Measurements from ENCODE around the gene TOR1A. TPM values are rescaled to one million over a fixed set of nuclear protein-coding genes. Genes with fewer than 3 reads are reported as not detected.
"Not testable (repeated sequence)": the region's sequence is repeated elsewhere in the genome, so short reads cannot be mapped to it uniquely, and the experiment has no call there.

The TOR1A gene
- total and polyA plus RNA-seq, 8 donors, result 8.9 to 17.5 (median 12.2) TPM

- Histone ChIP-seq H3K27me3 (no peaks in the 10 kb centered on the region), H3K27ac (no peak overlapping the region), H3K9me3 (no peaks in the 10 kb centered on the region), H3K4me1 (no peaks in the 10 kb centered on the region), H3K4me3 (no peak overlapping the region), H3K36me3 (no peaks in the 10 kb centered on the region)
- no peak for DNase-seq
- intact Hi-C loops (cut with DNase I), result loop anchor here in 2 of 3 donors (5.0 to 10.0 kb wide), 3 partner anchors 42 to 132 kb away; no protein-coding TSS in a partner anchor
- ATAC-seq, result no peak
- 93 to 94% methylated on average over 7 of the region's 7 CpGs for WGBS, 2 donors
- no peak for TF ChIP-seq CTCF (IDR thresholded peaks at IDR 0.05)
- no peak for FAIRE-seq
Observed at GRCh38 chr9:129779560-129780190, 44.3 kb downstream of the TOR1A start.

GRCh38 chr9:129778469-129778868, 45.5 kb downstream of the TOR1A start:
- H3K4me3 ChIP-seq, result no peak overlapping the region
- FAIRE-seq (no peak), DNase-seq (no peak), ATAC-seq (no peak)
- peaks cover 0 to 6% (median 5%) of the 10 kb centered on the region in 3 donors for H3K4me1 ChIP-seq
- WGBS, 2 donors, result 78 to 90% methylated on average over 3 of the region's 3 CpGs
- intact Hi-C loops (cut with DNase I), result no loop called here
- H3K27me3 ChIP-seq, result no peaks in the 10 kb centered on the region
- no peaks in the 10 kb centered on the region for H3K9me3 ChIP-seq
- no peak for TF ChIP-seq CTCF (IDR thresholded peaks at IDR 0.05)
- no peak overlapping the region for H3K27ac ChIP-seq
- no peaks in the 10 kb centered on the region for H3K36me3 ChIP-seq

GRCh38 chr9:129777769-129778130, 46.2 kb downstream of the TOR1A start:
- ATAC-seq (no peak), DNase-seq (no peak), FAIRE-seq (no peak)
- peaks cover 0 to 10% (median 5%) of the 10 kb centered on the region in 3 donors for H3K4me1 ChIP-seq
- no peak for TF ChIP-seq CTCF (IDR thresholded peaks at IDR 0.05)
- no peak overlapping the region for H3K4me3 ChIP-seq
- H3K36me3 ChIP-seq, result no peaks in the 10 kb centered on the region
- intact Hi-C loops (cut with DNase I), result no loop called here
- H3K27ac ChIP-seq, result no peak overlapping the region
- WGBS, 2 donors, result 80% methylated on average over 11 of the region's 11 CpGs
- H3K27me3 ChIP-seq, result no peaks in the 10 kb centered on the region
- no peaks in the 10 kb centered on the region for H3K9me3 ChIP-seq

GRCh38 chr9:129776938-129777768, 46.8 kb downstream of the TOR1A start:
- intact Hi-C loops (cut with DNase I), result no loop called here
- peak; percentile 42 to 76 (median 65) for DNase-seq
- 69 to 71% methylated on average over 16 of the region's 16 CpGs for WGBS, 2 donors
- FAIRE-seq, result no peak
- Histone ChIP-seq H3K4me1 (peaks cover 0 to 10% (median 5%) of the 10 kb centered on the region in 3 donors), H3K27ac (no peak overlapping the region), H3K36me3 (no peaks in the 10 kb centered on the region), H3K9me3 (no peaks in the 10 kb centered on the region), H3K27me3 (no peaks in the 10 kb centered on the region), H3K4me3 (no peak overlapping the region)
- ATAC-seq, result peak in 3 of 4 donors; percentile 55 to 83 (median 59)
- no peak for TF ChIP-seq CTCF (IDR thresholded peaks at IDR 0.05)

- intact Hi-C loops (cut with DNase I), result no loop called here
- FAIRE-seq (no peak), ATAC-seq (no peak), DNase-seq (no peak)
- H3K4me3 ChIP-seq, result no peak overlapping the region
- H3K4me1 ChIP-seq, result peaks cover 0 to 10% (median 5%) of the 10 kb centered on the region in 3 donors
- H3K9me3 ChIP-seq, result no peaks in the 10 kb centered on the region
- 78 to 85% methylated on average over 8 of the region's 8 CpGs for WGBS, 2 donors
- no peak overlapping the region for H3K27ac ChIP-seq
- no peaks in the 10 kb centered on the region for H3K27me3 ChIP-seq
- TF ChIP-seq CTCF (IDR thresholded peaks at IDR 0.05), result no peak
- H3K36me3 ChIP-seq, result no peaks in the 10 kb centered on the region
Observed at GRCh38 chr9:129776566-129776937, 47.4 kb downstream of the TOR1A start.

- WGBS, 2 donors, result 91 to 95% methylated on average over 4 of the region's 4 CpGs
- FAIRE-seq, result not testable (repeated sequence)
Observed at GRCh38 chr9:129776096-129776495, 47.8 kb downstream of the TOR1A start.

More at GRCh38 chr9:129776096-129776495, 47.8 kb downstream of the TOR1A start:
- ATAC-seq; H3K9me3 ChIP-seq; H3K4me3 ChIP-seq; H3K4me1 ChIP-seq; DNase-seq; H3K27me3 ChIP-seq; H3K27ac ChIP-seq; H3K36me3 ChIP-seq; intact Hi-C loops (cut with DNase I): not testable (repeated sequence)

All from pancreas (tissue), 10 donors.